NCI-H2171 treated with DMSO at 0.1 percent for 48 hours (cell line): ENCODE results near the gene SYNPO2.

Source experiments
- DNase-seq: peaks from one replicate; lab custom pipeline; 2025; lab: John Stamatoyannopoulos, UW

SYNPO2 gene

DNA sequence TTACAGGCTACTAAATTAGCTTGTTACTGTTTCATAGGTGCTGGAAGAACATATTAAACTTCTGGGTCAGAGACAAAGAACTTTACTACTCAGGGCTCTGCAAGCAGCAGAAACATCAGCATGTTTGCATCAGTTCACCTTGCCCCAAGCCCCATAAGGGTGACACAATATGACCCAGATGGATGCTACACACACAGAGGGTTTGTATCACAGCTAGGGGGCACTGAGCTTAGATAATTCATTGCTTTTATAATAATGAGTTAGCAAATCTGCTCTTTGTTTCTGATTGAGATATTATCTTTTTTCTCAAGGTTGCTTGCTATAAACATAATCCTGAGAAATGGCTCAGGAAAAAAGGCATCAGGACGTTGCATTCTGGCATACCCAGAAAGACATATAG, 4.8 kb upstream of the SYNPO2 start:
- no peak for DNase-seq

DNA sequence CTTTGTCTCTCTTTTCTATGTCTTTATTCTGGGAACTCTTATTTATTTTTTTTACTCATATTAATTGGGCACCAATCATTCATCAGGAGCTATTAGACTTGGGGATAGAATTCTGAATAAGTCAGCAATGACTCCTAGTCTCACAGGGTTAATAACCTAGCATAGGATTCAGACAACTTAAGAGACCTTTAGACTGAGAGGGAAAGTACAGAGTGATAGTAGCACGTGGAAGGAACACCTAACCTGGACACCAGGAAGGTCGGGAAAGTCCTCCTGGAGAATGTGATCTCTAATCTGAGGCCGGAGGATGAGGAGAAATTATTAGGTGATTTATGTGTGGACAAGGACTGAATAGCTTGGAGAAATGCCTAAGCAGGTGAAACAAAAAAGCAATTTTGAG, 3.9 kb upstream of the SYNPO2 start:
- DNase-seq, result no peak

DNA sequence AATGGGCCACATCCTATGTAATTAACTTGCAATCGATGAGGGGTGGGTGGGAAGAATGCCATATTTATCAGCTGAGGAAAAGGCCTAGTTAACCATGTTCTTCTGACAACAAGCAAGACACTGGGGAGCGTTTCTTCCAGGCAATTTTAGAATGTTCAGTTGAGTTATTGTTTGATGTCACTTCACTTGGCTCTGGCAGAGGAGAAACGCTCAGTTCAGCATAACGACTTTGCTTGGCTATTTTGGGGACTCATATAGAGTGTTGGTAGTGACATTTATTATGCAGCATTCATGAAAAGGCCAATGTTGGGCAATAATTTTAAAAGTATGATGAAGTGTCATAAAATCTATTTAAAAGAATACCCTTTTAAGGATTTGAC, 648 bp downstream of the SYNPO2 start:
- DNase-seq, result no peak

DNA sequence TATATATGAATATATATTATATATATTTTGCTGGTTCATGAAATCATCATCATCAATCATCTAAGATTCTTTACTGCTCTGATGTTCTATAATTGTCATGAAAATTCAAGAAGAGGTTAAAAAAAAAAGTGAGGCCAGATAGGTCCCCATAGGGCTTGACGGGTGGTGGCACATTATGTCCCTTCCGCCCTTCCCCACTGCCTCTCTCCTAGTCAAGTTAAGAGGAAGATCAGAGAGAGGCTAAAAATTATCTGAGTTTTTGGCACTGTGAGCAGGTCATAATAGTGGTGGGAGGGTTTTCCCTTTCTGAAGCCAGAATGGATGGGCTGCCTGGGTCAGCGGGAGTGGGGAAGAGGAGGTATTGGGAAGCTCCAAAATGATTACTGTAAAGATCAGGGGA, 5.4 kb downstream of the SYNPO2 start:
- DNase-seq, result no peak

DNA sequence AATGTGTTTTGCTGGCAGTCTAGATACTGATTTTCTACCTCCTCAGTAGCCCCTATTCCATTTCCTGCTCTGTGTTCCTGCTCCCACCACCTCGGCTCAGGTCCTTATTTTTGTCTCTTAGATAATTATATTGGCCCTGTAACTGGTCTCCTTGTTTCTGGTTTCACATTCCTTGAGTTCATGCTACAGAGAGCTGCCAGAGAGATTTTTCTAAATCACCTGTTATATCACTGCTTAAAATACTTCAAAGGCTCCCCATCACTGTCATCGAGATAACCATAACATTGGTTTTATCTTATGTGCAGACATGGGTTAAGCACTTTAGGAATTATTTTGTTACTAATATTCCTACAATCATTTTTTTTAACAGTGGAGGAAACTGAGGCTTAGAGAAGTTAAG, 9.6 kb downstream of the SYNPO2 start:
- no peak for DNase-seq

DNA sequence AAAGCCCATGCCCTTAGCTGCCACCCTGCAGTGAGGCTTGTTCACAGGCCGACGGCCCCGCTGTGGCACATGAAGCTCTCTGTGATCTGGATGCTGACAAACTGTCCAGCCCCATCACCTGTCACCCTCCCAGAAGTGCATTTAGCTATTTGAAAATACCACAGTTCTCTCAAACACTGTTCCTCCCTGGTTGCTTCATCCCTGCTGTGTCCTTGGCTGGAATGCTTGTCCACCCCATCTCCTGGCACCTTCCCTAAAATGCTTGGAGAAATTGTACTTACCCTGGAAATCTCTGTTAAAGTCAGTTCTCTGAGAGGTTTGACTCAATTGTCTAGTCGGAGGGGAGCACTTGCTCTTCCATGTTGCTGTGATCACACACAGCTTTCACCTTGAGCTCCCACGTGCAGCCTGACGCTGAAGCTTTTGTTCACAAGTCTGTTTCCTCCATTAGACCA, 10.1 kb downstream of the SYNPO2 start:
- no peak for DNase-seq

DNA sequence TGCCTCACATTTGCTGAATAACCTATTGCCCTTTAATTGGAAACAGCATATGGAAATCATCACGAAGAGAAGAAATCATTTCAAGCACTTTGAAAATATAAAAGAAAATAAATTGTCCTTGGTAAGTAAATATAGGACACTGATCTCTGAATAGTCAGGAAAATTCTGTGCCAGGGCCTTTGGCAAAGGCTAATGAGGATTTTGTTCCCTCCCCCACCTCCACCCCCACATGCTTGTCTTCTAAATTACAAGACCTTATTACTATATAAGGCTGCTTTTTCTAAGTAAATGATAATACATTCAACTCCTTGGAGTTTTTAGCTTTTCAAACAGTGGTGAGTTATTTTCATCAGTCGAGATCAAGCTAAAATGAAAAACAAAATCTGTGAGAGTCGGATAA, 15.8 kb downstream of the SYNPO2 start:
- DNase-seq, result no peak

DNA sequence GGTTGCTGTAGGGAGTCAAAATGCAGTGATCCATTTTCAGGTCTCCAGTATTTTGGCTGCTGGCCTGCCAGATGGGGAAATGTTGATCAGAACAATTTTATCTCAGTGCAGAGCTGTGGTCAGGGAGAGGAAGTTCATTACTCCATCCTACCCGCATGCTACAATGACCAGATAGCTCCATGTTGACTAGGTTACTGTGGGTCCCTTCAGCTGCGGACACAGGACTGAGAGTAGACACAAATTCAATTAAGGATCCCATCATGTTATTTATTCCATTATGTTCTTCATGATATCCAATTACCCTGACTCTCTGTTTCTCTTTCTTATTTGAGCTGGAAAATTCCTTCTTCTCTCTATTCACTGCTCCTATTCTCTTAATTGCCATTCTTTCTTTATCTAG, 16.3 kb downstream of the SYNPO2 start:
- DNase-seq, result no peak

DNA sequence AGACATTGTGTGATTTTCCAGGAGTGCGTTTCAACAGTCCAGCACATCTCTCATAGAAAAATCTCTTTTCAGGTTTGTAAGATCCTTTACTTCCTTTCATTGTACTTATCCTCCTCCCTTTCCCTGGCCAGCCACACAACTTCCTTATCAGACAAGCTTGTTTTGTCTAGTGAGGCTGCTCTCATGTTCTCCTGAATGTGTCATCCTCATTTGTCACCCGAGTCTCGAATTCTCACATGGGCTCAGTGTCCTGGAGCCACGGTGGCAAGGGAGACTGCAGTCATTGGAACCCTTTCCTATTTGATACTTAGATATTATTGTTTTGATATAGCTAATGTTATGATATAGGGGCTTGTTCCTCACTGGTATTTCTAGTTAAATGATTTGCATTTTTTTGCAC, 16.9 kb downstream of the SYNPO2 start:
- DNase-seq, result no peak

DNA sequence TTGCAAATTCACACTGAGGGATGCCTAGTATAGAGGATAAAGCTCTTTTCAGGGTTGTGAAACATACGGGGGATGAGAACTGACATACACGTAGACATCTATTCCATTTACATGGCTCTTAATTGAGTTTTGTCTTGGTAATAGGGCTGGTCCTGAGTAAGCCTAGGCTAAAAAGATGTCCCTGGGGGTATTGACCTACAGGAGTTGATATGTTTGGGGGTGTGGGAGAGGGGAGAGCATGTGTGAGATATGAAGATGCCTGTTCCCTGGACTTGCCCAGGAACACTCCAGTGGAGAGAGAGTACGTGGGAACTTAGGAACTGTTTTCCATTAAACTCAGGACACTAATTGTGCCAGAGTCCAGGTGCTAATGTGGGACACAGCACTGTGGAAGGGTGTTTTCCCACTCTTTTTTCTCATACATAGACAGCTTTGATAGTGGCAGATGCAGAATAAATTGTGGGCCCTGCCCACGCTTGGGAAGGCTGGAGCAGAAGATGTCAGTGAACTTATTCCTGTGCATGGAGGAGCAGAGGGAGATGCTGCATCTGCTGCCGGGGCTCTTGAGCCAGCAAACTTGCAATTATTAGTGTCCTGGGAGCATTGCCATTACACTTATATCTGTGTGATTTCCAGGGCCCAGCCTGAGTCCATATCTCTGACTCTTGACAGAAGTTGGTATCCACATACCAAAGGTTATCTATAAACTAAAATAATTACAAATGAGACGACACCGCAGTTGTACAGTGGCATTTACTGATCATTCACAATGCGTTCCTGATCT, 20.7 kb downstream of the SYNPO2 start:
- DNase-seq, result no peak

DNA sequence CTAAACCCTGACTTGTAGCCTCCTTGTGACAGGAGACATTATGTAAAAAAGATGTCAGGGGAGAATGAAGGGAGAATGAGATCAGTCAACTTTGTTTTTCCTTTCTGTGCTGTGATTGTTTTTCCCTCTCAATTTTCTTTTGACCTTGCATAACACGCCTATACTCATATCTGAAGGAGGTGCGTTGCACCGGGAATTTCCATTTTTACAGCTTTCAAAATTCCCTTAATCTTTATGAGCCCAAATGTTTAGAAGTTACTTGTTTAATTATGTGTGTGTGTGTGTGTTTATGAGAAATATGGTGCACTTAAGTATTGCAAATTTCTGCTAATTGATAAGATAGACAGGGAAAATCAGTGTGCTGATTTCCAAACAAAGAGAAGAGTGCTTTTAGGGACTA, 21.6 kb downstream of the SYNPO2 start:
- no peak for DNase-seq

DNA sequence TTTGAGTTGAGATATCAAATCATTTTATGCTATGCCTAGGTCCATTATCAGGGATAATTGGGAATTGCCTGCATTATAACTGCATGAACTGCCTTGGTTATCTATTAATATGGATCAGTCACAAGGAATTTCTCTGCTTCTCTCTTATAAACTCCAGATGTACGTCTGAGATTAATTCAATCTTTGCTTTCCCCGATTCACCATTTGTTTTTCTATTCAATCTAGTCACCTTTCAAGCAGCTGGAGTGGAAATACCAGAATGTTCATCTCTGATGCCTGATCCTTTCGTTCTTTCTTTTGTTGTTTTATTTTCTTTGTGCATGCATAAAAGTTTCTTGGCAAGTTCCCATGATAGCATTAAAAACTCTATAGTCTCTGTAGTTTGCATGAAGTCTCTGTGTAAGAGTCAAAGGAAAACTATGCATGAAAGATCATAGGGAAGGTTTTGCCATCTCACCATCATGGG, 22.6 kb downstream of the SYNPO2 start:
- no peak for DNase-seq

DNA sequence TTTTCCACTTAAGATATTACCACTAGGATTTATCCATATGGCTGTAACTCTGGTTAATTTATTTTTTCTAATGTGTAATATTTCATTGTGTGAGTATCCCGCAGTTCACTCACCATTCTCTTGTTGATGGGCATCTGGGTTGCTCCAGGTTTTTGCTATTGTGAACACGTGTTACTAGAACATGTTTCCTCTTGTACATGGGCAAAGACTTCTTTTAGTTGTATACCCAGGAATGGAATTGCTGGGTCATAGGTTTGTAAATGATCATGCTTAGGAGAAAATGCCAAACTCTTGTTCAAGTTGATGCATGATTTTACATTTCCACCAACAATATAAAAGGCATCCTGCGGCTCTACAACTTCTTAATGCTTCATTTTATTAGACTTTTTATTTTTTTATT, 26.8 kb downstream of the SYNPO2 start:
- DNase-seq, result no peak

DNA sequence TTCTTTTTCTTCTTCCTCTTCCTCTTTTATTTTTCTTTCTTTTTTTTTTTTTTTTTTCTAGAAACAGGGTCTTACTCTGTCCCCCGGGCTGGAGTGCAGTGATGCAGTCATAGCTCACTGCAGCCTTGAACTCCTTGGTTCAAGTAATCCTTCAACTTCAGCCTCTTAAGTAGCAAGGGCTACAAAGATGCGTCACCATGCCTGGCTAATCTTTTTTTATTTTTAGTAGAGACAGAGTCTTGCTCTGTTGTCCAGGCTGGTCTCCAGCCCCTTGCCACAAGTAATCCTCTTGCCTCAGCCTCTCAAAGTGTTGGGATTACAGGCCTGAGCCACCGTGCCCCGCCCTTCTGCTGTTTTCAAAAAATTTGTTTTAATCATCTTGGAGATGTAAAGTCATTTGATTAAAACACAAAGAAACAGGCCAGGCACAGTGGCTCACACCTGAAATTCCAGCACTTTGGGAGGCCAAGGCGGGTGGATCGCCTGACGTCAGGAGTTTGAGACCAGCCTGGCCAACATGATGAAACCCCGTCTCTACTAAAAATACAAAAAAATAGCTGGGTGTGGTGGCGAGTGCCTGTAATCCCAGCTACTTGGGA, 28.1 kb downstream of the SYNPO2 start:
- no peak for DNase-seq

DNA sequence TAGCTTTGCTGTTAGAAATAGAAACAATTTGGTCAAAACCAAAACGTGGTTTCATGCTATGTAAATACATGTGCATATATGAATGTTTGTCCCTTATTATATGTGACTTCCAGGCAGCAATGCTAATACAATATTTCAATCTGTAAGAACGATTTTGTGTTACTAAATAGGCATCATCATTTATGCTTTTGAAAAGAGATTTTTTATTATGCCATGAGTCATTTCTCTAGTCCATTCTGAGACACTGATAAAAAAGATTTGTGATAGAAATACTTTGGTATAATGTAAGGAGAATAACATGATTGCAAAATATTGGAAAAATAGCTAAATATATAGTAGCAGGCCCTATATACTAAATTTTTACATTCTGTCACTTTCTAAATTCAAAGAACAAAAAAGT, 28.9 kb downstream of the SYNPO2 start:
- DNase-seq, result no peak

DNA sequence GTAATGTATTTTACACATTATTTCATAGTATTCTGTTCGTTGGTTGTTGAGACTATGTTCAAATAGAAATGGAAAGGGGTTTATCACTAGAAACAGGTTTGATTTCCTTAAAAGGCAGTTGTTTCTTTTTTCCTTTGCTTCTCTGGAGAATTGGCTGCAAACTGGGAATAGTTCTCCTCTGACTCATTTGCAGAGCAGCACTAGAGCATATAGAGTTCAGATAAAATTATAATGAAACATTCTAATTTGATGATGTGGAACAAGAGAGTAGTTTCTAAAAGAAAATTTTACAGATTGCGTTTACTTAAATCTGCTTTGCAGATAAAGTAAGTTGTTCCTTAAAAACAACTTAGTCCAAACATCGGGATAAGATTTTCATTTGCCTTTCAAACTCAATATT, 29.7 kb downstream of the SYNPO2 start:
- no peak for DNase-seq

DNA sequence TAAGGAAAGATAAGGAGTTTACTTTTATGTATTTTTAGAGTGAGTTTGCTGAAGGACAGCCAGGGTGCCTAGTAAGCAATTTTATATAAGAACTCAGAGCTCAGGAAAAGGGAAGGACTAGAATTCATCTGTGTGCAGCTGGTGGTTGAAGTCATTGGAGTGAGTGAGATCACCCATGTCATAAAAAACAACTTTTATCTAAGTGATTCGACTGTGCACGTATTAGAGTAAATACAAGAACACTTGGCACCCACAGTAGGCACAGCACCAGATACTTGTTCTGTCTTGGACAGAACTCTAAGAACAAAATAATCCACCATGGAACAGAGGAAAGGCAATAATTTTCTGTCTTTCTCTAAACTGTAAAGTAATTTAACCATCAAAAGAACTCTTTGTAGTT, 31.6 kb downstream of the SYNPO2 start:
- DNase-seq, result no peak

DNA sequence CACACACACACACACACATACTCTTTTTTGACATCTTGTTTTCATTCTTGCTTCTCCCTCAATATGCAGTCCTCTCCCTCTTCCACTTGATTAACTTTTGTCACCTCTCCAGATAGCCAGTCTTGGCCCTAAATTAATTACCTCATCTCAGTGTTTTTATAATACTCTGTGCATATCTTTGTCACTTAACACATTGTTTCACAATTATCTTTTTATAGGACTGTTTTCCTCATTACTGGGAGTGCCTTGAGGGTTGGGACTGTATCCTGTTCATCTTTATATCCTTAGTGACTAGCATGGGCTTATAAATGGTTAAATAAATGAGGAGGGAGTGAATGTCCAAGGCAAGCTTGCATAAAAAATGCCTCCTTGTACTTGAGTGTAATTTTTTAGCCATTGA, 33.1 kb downstream of the SYNPO2 start:
- no peak for DNase-seq

DNA sequence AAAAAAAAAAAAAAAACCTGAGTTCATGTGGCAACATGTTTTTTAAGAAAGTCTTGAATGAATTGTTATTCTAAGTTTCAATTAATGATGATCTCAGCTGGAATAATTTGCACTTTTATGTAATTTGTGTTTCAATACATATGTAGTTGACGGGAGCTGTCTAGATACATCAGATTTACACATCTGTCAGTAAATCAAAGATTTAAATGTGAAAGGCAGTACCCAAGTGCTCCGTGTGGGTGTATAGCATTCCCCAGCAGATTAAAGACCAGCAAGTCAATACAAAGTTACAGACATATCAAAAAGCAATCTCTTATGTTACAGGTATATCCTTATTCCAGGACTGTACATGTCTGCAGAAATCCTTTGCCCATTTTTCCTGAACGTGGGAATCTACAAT, 35.2 kb downstream of the SYNPO2 start:
- DNase-seq, result no peak

DNA sequence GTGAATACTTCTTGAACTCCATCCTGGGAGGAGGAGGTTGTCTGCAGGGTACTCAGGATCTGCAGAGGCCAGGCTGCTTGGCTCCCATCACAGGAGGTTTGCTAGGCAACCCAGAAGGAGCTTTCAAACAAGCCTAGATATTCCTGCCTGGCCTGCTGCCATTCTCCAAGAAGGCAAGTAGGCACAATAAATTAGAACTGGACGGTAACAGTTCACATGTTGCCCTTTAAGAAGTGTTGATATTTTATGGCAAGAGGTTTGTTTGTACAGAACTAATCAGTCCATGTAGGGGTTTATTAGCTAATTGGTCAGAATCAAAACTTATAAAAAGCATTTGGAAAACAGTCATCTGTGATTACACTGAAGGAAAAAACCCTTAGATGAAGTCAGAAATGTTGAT, 39.3 kb downstream of the SYNPO2 start:
- DNase-seq, result no peak

DNA sequence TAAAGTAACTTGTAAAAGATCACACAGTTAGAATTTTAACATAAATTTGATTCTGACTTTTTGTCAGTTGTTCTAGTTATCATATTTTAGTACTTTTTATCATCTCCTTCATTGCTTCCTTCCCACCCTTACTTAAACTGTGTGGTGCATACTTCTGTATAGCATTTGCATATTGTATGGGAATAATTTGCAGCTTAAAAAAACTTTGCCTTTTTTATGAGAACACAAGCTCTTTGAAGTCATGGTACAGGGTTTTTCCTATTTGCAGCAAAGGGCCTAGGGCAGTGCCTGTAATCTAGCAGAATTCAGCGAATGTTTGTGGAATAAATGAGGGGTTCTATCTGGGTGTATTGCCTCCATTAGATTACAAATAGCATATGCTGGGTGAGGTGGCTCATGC, 41.6 kb downstream of the SYNPO2 start:
- DNase-seq, result no peak

DNA sequence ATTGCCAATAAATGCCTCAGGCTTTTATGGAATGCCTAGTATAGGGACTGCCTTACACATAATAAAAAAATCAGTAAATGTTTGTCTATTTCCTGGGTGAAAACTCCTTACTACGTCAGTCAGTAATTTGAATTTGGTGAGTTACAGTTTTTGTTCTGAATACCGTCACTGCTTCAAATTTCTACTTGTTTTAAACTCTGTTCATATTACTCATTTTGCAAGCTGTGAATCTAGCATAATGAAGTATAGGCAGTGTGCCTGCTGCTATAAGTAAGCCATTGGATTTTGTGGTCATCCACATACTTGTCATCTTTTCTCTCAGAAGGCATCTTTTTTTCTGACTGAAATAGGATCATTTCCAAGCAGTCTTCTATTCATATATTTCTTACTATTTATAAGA, 43.1 kb downstream of the SYNPO2 start:
- DNase-seq, result no peak

DNA sequence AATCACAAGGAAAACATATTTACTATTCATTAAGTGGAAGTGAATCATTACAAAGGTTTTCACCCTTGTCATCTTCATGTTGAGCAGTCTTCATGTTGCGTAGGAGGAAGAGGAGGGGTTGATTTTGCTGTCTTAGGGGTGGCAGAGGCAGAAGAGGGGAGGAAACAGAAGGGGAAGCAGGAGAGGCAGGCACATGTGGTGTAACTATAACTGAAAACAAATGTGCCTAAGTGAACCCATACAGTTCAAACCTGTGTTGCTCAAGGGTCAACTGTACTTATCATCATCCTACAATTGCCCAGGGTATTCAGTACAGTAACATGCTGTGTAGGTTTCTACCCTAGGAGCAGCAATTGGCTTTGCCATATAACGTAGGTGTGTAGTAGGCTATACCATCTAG, 47.2 kb downstream of the SYNPO2 start:
- DNase-seq, result no peak

DNA sequence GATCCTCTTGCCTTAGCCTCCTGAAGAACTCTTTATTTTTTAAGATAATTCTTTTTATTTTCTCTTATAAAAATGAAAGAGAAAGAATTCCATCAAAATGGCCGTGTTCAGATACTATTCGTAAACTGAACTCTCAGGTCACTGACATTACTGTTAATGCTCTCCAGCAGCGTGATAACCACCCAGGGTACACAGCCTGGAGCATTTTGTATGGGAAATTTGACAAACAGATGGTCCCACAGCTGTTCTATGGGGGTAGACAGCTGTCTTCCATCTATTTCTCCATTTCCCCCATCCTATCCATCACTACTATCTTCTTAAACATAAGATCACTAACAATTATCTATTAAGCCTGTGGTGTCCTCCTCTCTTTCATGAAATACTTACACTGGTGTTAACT, 47.8 kb downstream of the SYNPO2 start:
- peak; percentile 0 for DNase-seq
